Lower lobe of right lung (tissue), 2 donors: ENCODE measurements around the gene ZNF615. TPM values are rescaled to one million over a fixed set of nuclear protein-coding genes. Genes with fewer than 3 reads are reported as not detected.
"Not testable (repeated sequence)": the region's sequence is repeated elsewhere in the genome, so short reads cannot be mapped to it uniquely, and the experiment has no call there.

Source experiments
- ATAC-seq, 2 donors: fragments of 200-7000 bp; cut with Tn5 transposase; one replicate each; pipeline ENCODE4 v1.9.1; 2020 to 2022; ENCODE audit warnings: mild to moderate bottlenecking in 2 of 2, moderate library complexity in 2 of 2
- DNase-seq: peaks from one replicate; pipeline ENCODE4 v3.0.0-alpha.2; 2020
- H3K27ac ChIP-seq: fragments of 200-600 bp; one replicate; pipeline ENCODE4 v1.8.0; 2022
- H3K27me3 ChIP-seq: fragments of 200-600 bp; one replicate; pipeline ENCODE4 v1.8.0; 2022; ENCODE audit warnings: low read depth
- H3K36me3 ChIP-seq: fragments of 200-600 bp; one replicate; pipeline ENCODE4 v1.8.0; 2022; ENCODE audit warnings: mild to moderate bottlenecking
- H3K4me1 ChIP-seq: fragments of 200-600 bp; one replicate; pipeline ENCODE4 v1.8.0; 2022
- H3K4me3 ChIP-seq: fragments of 200-600 bp; one replicate; pipeline ENCODE4 v1.8.0; 2022; ENCODE audit warnings: mild to moderate bottlenecking
- H3K9me3 ChIP-seq: fragments of 200-600 bp; one replicate; pipeline ENCODE4 v1.8.0; 2022
- intact Hi-C: fragments of 100-400 bp; cut with DNase I; formaldehyde crosslinking; loops from one replicate; pipeline ENCODE4 v1.11.0; 2022
- long read RNA-seq: library from polyadenylated mRNA; unstranded; transcript quantifications from one replicate; pipeline ENCODE4 v2.0.0, GENCODE V29; 2021
- total RNA-seq: library from RNA; stranded (reverse); fragmentation: NEBNext Ultra II Directional; extraction: Animal tissue kit (Norgen Biotek cat#: 25700); gene quantifications from one replicate; pipeline ENCODE4 v1.2.1, GENCODE V29; 2021
- TF ChIP-seq, protein P1 (sequence below): fragments of 200-600 bp; IDR thresholded peaks from one replicate; pipeline ENCODE4 v1.8.0; 2022; ENCODE audit warnings: antibody characterized with exemption, mild to moderate bottlenecking
- donor health status: DM: no; HTN: yes; CAD: no; lungs with severe emphysema.

The ZNF615 gene
- total RNA-seq, result 9.6 TPM
- long read RNA-seq, full-length matches to known transcripts, result 3 of 6 reads
- long read RNA-seq, partial matches to known transcripts, result 1 of 6 reads
- long read RNA-seq, other reads (novel, unspliced or antisense), result 2 of 6 reads

DNA sequence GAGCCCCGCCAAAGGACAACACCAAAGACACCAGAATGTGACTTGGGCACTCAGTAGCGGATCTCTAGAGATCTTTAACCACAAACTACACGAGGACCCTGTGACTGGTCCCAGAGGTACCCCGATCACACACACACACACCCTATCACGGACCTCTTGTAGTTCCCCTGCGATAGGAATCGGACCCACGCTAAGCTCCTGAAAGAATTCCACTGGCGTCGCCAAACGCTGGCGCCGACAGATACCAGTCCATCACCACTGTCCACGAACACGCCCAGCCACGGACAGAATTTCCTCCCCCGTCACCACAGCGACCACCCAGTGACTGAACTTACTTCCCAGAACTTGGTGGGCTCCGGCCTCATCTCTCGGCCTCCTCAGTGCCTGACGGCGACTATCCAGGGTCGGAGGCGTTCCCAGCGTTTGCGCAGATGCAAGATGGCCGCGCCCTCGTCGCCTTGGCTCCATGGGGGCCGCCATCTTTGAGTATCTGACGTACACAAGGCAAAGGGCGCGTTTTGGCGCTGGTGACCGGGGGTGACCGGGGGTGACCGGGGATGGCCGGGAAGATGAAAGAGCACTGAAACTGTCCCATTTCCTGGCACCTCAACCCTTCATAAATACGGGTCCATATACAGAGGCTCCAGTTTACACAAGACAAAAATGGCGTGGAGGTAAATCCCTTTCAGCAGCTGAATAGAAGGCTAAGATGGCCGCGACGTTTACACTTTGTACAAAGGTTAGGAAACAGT, at the start of gene ZNF615:
TSS of gene ZNF615 (minus strand) at position 406 of the 752 bp plus-strand sequence. CDS start 4,500 bp downstream, outside the sequence.
- Histone ChIP-seq H3K9me3 (peaks cover 43% of the 10 kb centered on the region), H3K4me1 (peaks cover 14% of the 10 kb centered on the region), H3K4me3 (peak within 1 kb of the TSS; percentile 80), H3K27ac (peak within 1 kb of the TSS; percentile 89), H3K27me3 (no peaks in the 10 kb centered on the region), H3K36me3 (peaks cover 6% of the 10 kb centered on the region)
- peak; percentile 99 to 100 for ATAC-seq
- intact Hi-C loops, result no loop called here
- DNase-seq, result peak; percentile 93
- TF ChIP-seq, protein P1, sequence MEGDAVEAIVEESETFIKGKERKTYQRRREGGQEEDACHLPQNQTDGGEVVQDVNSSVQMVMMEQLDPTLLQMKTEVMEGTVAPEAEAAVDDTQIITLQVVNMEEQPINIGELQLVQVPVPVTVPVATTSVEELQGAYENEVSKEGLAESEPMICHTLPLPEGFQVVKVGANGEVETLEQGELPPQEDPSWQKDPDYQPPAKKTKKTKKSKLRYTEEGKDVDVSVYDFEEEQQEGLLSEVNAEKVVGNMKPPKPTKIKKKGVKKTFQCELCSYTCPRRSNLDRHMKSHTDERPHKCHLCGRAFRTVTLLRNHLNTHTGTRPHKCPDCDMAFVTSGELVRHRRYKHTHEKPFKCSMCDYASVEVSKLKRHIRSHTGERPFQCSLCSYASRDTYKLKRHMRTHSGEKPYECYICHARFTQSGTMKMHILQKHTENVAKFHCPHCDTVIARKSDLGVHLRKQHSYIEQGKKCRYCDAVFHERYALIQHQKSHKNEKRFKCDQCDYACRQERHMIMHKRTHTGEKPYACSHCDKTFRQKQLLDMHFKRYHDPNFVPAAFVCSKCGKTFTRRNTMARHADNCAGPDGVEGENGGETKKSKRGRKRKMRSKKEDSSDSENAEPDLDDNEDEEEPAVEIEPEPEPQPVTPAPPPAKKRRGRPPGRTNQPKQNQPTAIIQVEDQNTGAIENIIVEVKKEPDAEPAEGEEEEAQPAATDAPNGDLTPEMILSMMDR, result no peak

DNA sequence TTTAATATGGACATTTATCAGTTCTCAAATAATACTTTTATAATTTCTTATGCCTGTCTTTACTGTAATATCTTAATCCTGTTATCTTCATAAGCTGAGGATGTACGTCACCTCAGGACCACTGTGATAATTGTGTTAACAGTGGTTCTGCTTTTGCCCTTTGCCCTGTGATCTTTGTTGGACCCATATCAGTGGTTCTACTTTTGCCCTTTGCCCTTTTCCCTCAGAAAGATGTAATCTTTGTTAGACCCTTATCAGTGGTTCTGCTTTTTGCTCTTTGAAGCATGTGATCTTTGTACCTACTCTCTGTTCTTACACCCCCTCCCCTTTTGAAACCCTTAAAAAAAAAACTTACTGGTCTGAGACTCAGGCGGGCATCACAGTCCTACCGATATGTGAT, 48.5 kb upstream of the ZNF615 start:
- H3K4me3 ChIP-seq, H3K36me3 ChIP-seq, H3K27me3 ChIP-seq, DNase-seq, H3K27ac ChIP-seq, intact Hi-C loops, H3K4me1 ChIP-seq, ATAC-seq: not testable (repeated sequence)
- peaks cover 84% of the 10 kb centered on the region for H3K9me3 ChIP-seq

DNA sequence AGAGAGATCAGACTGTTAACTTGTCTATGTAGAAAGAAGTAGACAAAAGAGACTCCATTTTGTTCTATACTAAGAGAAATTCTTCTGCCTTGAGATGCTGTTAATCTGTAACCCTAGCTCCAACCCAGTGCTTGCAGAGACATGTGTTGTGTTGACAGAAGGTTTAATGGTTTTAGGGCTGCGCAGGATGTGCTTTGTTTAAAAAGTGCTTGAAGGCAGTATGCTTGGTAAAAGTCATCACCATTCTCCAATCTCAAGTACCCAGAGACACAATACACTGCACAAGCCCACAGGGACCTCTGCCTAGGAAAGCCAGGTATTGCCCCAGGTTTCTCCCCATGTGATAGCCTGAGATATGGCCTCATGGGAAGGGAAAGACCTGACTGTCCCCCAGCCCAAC, 43.7 kb upstream of the ZNF615 start:
- H3K4me3 ChIP-seq, H3K27me3 ChIP-seq, H3K27ac ChIP-seq, DNase-seq, ATAC-seq, H3K36me3 ChIP-seq, intact Hi-C loops: not testable (repeated sequence)
- Histone ChIP-seq H3K4me1 (peaks cover 13% of the 10 kb centered on the region), H3K9me3 (peaks cover 39% of the 10 kb centered on the region)

DNA sequence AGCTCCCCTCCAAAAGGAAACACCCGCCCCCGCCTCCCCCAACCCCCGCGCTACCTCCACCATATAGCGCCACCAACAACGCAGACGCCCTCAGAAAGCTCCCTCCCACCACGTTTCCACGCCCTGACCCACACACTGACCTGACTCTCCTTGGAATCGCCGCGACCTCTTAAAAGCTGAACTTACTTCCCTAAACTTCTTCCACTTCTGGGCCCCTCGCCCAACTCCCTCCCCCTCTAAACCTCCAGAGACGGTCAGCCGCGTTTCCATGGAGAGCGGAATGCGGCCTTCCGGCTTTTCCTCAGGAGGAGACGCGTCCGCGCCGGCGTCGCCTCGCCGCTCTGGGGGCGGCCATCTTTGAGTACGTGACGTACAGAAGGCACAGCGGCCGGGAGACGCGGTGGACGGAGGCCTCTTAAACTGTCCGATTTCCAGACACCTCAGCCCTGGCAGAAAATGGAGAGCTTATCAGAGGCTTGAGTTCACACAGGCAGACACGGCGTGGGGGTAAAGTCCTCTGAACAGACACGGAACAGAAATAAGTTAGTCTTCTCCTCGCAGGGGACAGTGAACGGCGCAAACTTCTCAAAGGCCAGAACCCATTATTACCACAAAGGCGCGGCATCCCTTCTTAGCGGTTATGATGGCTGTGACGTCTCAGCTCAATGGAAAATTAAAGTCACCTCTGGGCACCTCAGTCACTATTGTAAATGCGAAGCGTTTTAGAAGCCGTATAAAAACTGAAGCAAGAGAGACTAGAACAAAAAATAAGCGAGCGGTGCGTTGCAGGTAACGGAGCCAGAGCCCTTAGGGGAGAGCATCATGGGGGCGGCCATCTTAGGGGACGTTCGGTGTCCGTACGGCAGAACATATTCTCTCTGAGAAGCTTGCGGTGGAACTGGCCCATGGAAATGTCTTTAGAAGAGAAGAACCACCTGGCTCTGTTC, 40.8 kb upstream of the ZNF615 start, which contains the start of gene ZNF432:
TSS of gene ZNF432 (minus strand) at position 284 of the 947 bp plus-strand sequence. CDS start 1,970 bp downstream, outside the sequence.
- Histone ChIP-seq H3K4me3 (peak within 1 kb of the TSS; percentile 57), H3K4me1 (peaks cover 13% of the 10 kb centered on the region), H3K9me3 (peaks cover 33% of the 10 kb centered on the region), H3K36me3 (peaks cover 12% of the 10 kb centered on the region), H3K27me3 (no peaks in the 10 kb centered on the region), H3K27ac (peak within 1 kb of the TSS; percentile 92)
- DNase-seq (peak; percentile 96), ATAC-seq (peak; percentile 98 to 99)
- TF ChIP-seq, protein P1, result no peak
- intact Hi-C loops, result no loop called here

DNA sequence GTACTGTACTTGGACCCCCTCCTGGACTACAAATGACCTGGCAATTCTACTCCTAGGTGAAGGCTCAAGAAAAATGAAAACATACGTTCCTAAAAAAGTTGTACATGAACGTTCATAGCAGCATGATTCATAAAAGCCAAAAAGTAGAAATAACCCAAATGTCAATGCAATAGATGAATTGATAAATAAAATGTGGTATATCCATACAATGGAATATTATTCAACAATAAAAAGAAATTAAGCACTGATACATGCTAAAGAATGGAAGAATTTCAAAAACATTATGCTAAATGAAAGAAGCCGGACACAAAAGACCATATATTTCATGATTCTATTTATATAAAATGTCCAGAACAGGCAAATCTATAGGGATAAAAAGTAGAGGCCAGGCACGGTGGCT, 31.2 kb upstream of the ZNF615 start:
- Histone ChIP-seq H3K27ac (no peak overlapping the region), H3K36me3 (peaks cover 79% of the 10 kb centered on the region), H3K9me3 (peaks cover 81% of the 10 kb centered on the region), H3K27me3 (no peaks in the 10 kb centered on the region), H3K4me1 (no peaks in the 10 kb centered on the region), H3K4me3 (no peak overlapping the region)
- intact Hi-C loops, result no loop called here
- TF ChIP-seq, protein P1, result no peak
- DNase-seq (no peak), ATAC-seq (no peak)

DNA sequence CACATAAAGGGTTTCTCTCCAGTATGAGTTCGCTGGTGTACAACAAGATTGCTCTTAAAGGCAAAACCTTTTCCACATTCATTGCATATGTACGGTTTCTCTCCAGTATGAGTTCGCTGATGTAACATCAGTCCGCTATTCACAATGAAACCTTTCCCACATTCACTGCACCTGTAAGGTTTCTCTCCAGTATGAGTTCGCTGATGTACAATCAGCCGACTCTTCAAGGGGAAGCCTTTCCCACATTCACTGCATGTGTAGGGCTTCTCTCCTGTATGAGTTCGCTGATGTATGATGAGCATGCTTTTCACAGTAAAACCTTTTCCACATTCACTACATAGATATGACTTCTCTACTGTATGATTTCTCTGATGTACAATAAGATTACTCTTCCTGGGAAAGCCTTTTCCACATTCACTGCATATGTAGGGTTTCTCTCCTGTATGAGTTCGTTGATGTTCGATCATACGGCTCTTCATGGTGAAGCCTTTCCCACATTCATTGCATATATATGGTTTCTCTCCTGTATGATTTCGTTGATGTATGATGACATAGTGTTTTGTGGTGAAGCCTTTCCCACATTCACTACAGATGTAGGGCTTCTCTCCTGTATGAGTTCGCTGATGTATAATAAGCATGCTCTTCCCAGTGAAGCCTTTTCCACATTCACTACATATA, 26.2 kb upstream of the ZNF615 start:
- Histone ChIP-seq H3K27ac (no peak overlapping the region), H3K27me3 (no peaks in the 10 kb centered on the region), H3K4me3 (no peak overlapping the region), H3K9me3 (peaks cover 90% of the 10 kb centered on the region), H3K4me1 (peaks cover under 1% of the 10 kb centered on the region), H3K36me3 (peaks cover 49% of the 10 kb centered on the region)
- intact Hi-C loops, result no loop called here
- TF ChIP-seq, protein P1, result no peak
- DNase-seq (no peak), ATAC-seq (no peak)
